Measurements from ENCODE around the gene CCDC180.

GRCh38 chr9:97299809-97300414 is 7.5 kb upstream of the CCDC180 start:
- TF ChIP-seq CTCF (conservative IDR thresholded peaks at IDR 0.05; ENCODE audit: low read depth in 2 of 2): no peak
- no peak for TF ChIP-seq POLR2AphosphoS5 (IDR thresholded peaks at IDR 0.05; ENCODE audit: low read depth)

Measured in GM23338 (cell line).